Gastroesophageal sphincter (tissue), 3 donors: ENCODE measurements around the gene NPC1.

Experiments
- CTCF ChIP-seq, 4 experiments: fragments of 200-600 bp in 2 of 4; fragments of 450-650 bp in 2 of 4; sonication (generic) in 1 of 4; IDR thresholded peaks; one replicate each; pipeline ENCODE4 v1.5.1; 2017 to 2019; ENCODE audit warnings: antibody characterized with exemption in 4 of 4, mild to moderate bottlenecking in 2 of 4, moderate library complexity in 2 of 4
- EP300 ChIP-seq: sonication (generic); formaldehyde crosslinking; IDR thresholded peaks from one replicate; pipeline ENCODE4 v1.6.1; 2017; ENCODE audit warnings: antibody characterized with exemption, mild to moderate bottlenecking
- POLR2A ChIP-seq, 2 donors: fragments of 450-650 bp; IDR thresholded peaks; one replicate each; pipeline ENCODE4 v1.6.1; 2017; ENCODE audit warnings: antibody characterized with exemption in 2 of 2, mild to moderate bottlenecking in 2 of 2, moderate library complexity in 1 of 2
- POLR2AphosphoS5 ChIP-seq: sonication (generic); formaldehyde crosslinking; IDR thresholded peaks from one replicate; pipeline ENCODE4 v1.6.1; 2017; ENCODE audit warnings: antibody characterized with exemption

GRCh38 chr18:23574611-23575308, 11.5 kb downstream of the NPC1 start:
- TF ChIP-seq CTCF (IDR thresholded peaks at IDR 0.05) (no peak), POLR2A (IDR thresholded peaks at IDR 0.05) (no peak), EP300 (no peak), POLR2AphosphoS5 (no peak)
